Ectodermal cell (in vitro differentiated cells): ENCODE measurements around the gene NEDD9.

Experiments
- H3K27ac ChIP-seq: 2 replicates; pipeline ENCODE4 v1.7.0; 2013; ENCODE audit warnings: mild to moderate bottlenecking, low read depth, low read length; ENCODE audit not compliant: insufficient read depth, poor library complexity, severe bottlenecking
- H3K27me3 ChIP-seq: 2 replicates; pipeline ENCODE4 v1.7.0; 2013; ENCODE audit warnings: mild to moderate bottlenecking, low read length; ENCODE audit not compliant: insufficient read depth, control insufficient read depth, poor library complexity, severe bottlenecking
- H3K36me3 ChIP-seq: one replicate; pipeline ENCODE4 v1.7.0; 2013; ENCODE audit warnings: low read length; ENCODE audit not compliant: control insufficient read depth, insufficient read depth
- H3K4me1 ChIP-seq: one replicate; pipeline ENCODE4 v1.7.0; 2013; ENCODE audit warnings: low read length; ENCODE audit not compliant: control insufficient read depth, insufficient read depth
- H3K4me3 ChIP-seq: 2 replicates; pipeline ENCODE4 v1.7.0; 2013; ENCODE audit warnings: low read depth, low read length, control low read depth; ENCODE audit not compliant: insufficient read depth
- H3K9me3 ChIP-seq: 2 replicates; pipeline ENCODE4 v1.7.0; 2013; ENCODE audit warnings: mild to moderate bottlenecking, low read length, moderate library complexity; ENCODE audit not compliant: control insufficient read depth
- WGBS, 2 experiments: methylation state at CpG; one replicate each; pipeline ENCODE4 v1.1.7; 2013; ENCODE audit warnings: missing lambda C conversion rate in 2 of 2; 5-methylcytosine and 5-hydroxymethylcytosine counted together

NEDD9 gene

DNA sequence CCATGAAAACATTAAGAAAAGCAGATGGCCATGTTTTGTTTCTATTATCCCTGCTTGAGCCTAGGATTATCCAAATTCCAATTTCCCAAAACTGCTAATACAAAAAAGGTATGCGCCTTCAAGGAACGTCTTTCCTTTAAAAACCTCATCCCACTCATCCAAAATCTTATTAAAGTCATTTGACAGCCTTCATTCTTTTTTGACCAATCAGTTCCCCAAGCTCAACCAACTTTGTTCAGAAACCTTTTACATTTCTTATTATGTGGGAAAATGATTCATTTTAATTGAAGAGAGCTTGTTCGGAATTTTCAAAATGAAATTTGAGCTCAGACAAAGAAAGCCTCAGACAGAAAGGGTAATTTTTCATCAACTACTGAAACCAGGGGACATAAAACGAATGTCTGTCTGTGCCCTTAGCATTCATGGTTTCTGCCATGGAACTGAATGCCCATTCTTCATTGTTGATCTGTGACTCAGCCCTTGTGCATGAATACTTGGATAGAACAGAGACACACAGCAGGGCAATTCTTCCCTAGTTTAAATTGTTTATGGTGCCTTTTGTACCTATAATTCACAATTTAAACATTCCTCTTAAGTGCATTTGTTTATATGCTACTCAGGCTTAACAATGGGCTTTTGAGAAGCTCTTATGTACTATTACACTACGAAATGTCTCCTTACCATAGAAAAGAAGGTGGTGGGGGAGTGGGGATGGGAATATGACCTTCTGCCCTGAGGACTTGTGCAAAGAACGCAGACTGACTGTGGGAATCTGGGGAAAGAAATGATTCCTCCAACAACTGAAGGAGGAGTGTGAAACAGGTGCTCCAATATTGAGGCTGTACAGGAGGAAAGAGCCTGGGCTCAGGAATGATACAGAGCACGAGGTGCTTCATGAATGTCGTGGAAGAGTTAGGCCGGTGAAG is 71.2 kb downstream of the NEDD9 start:
- Histone ChIP-seq H3K9me3 (no peaks in the 10 kb centered on the region), H3K27ac (no peak overlapping the region), H3K4me1 (no peaks in the 10 kb centered on the region), H3K36me3 (no peaks in the 10 kb centered on the region), H3K4me3 (no peak overlapping the region), H3K27me3 (no peaks in the 10 kb centered on the region)
- 81 to 85% methylated on average over 8 to 9 of the region's 9 CpGs for WGBS, 2 experiments

DNA sequence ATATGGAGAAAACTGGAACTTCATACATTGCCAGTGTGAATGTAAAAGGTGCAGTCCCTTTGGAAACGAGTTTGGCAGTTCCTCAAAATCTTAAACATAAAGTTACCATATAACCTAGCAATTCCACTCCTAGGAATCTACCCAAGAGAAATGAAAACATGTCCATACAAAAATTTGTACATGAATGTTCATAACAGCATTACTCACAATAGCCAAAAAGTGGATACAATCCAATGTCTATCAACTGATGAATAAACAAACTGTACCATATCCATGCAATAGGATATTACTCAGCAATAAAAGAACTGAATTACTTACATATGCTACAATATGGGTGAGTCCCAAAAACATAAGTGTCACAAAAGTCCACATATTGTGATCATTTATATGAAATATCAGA is 72.3 kb downstream of the NEDD9 start:
- no peaks in the 10 kb centered on the region for H3K9me3 ChIP-seq
- no peak overlapping the region for H3K4me3 ChIP-seq
- no peaks in the 10 kb centered on the region for H3K36me3 ChIP-seq
- no peaks in the 10 kb centered on the region for H3K27me3 ChIP-seq
- no peaks in the 10 kb centered on the region for H3K4me1 ChIP-seq
- WGBS, 2 experiments = 86 to 89% methylated on average over 1 of the region's 1 CpG
- H3K27ac ChIP-seq = no peak overlapping the region

DNA sequence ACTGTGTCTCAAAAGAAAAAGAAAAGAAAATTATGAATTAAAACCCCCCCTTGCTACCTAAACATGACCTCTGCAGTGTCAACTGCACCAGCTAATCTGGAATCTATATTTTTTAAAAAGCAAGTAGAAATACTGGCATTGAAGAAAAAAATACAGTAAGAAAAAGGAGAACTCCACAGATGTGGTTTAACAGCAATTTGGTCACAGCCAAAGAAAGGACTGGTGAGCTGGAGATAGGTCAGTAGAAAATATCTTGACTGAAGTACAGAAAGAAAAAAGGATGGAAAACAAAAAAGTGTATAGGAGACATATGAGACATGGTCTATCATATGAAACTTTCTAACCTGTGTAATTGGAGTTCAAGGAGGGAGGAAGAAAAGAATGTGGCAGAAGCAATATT is 76.9 kb downstream of the NEDD9 start:
- no peak overlapping the region for H3K27ac ChIP-seq
- H3K4me3 ChIP-seq = no peak overlapping the region
- no peaks in the 10 kb centered on the region for H3K27me3 ChIP-seq
- no peaks in the 10 kb centered on the region for H3K36me3 ChIP-seq
- no peaks in the 10 kb centered on the region for H3K4me1 ChIP-seq
- H3K9me3 ChIP-seq = no peaks in the 10 kb centered on the region

DNA sequence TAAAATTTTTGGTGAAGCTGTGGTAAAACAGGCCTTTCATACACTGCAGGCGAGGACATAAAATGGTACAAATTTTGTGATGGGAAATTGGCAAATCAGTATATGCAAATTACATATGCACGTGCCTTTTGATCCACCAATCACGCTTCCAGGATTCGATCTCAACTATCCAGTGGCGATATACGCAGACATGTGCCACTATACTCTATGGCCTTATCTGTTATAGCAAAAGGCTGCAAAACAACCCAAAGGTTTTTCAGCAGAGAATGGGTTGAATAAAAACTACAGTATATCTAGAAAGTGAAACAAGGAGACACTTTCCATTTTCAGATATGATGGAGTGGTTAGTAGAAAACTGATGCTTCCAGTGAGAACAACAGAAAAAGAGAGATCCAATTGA is 79.0 kb downstream of the NEDD9 start:
- 96% methylated on average over 6 of the region's 6 CpGs for WGBS, 2 experiments
- H3K4me3 ChIP-seq = no peak overlapping the region
- H3K4me1 ChIP-seq = no peaks in the 10 kb centered on the region
- H3K36me3 ChIP-seq = no peaks in the 10 kb centered on the region
- no peak overlapping the region for H3K27ac ChIP-seq
- H3K9me3 ChIP-seq = no peaks in the 10 kb centered on the region
- H3K27me3 ChIP-seq = no peaks in the 10 kb centered on the region

DNA sequence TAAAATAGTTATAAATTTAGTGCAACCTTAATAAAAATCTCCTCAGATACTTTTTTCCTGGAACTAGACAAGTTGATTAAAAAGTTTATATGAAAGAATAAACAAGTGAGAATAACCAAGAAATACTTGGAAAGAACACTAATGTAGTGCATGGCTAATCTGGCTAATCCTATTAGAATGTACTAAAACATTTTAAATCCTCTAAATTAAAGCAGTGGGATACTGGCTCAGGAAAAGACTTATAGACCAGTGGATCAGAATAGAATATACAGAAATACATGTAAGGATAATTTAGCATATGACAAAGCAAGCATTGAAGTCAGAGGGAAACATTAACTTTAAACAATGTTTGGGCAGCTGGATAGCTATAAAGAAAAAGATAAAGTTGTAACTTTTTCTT is 79.9 kb downstream of the NEDD9 start:
- no peak overlapping the region for H3K4me3 ChIP-seq
- H3K36me3 ChIP-seq = no peaks in the 10 kb centered on the region
- no peak overlapping the region for H3K27ac ChIP-seq
- H3K9me3 ChIP-seq = no peaks in the 10 kb centered on the region
- H3K4me1 ChIP-seq = no peaks in the 10 kb centered on the region
- no peaks in the 10 kb centered on the region for H3K27me3 ChIP-seq

DNA sequence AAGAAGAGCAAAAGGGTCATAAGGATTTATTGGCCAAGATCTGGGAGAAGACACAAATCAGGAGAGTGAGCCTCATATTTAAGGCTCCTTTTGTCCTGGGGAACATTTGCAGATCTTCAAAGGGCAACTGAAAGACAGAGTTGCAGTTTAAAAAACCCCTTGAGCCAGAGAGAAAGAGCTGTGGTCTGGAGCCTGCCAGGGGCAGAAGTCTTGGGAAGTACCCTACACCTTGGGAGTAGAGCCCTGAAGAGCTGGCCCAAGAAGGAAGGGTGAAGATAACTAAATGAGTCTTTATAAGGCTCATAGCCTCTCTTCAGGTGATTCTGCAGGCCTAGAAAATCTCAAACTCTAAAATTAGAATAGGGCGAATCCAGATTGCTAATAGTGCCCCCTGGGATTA is 81.0 kb downstream of the NEDD9 start:
- 85 to 98% methylated on average over 1 of the region's 1 CpG for WGBS, 2 experiments
- H3K36me3 ChIP-seq = no peaks in the 10 kb centered on the region
- H3K4me1 ChIP-seq = no peaks in the 10 kb centered on the region
- H3K9me3 ChIP-seq = no peaks in the 10 kb centered on the region
- no peak overlapping the region for H3K4me3 ChIP-seq
- no peaks in the 10 kb centered on the region for H3K27me3 ChIP-seq
- H3K27ac ChIP-seq = no peak overlapping the region

GRCh38 chr6:11149551-11149950 is 82.9 kb downstream of the NEDD9 start:
- Histone ChIP-seq H3K27ac (no peak overlapping the region), H3K4me1 (no peaks in the 10 kb centered on the region), H3K4me3 (no peak overlapping the region), H3K9me3 (no peaks in the 10 kb centered on the region), H3K36me3 (no peaks in the 10 kb centered on the region), H3K27me3 (no peaks in the 10 kb centered on the region)
- WGBS, 2 experiments = 96 to 97% methylated on average over 3 of the region's 3 CpGs

DNA sequence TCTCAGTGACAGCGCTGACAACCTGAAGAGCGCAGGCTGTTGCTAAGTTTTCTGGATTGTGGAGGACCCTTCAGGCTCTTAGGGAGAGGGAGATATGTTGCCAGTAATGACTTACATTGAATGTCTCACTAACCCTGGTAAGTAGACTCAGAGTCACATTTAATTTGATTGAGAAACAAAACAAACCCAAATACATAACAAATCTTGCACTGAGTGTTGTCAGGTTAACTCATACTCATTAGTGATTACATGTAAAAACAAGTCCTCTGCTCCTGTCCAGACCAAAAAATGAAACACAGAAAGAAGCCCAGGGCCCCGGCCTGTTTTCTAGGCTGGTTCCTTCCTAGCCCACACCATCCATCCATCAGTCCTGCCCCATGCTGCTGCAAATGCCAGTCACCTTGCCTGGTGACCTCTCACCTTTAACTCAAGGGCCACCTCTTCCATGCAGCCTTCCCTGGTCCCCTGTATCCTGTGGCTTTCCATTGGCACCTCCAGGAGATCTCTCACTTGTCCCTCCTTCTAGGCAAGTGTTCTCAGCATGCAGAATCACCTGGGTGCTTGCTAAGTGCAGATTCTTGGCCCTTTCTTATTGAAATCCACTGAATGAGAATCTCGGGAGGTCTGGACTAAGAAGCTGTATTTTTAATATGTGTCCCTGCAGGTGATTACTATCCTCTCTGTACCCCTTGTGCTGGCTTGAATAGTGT is 86.2 kb downstream of the NEDD9 start:
- Histone ChIP-seq H3K9me3 (no peaks in the 10 kb centered on the region), H3K27ac (no peak overlapping the region), H3K36me3 (no peaks in the 10 kb centered on the region), H3K4me3 (no peak overlapping the region), H3K27me3 (no peaks in the 10 kb centered on the region), H3K4me1 (no peaks in the 10 kb centered on the region)
- WGBS, 2 experiments = 87 to 90% methylated on average over 4 of the region's 4 CpGs

- Histone ChIP-seq H3K4me1 (no peaks in the 10 kb centered on the region), H3K36me3 (no peaks in the 10 kb centered on the region), H3K4me3 (no peak overlapping the region), H3K27ac (no peak overlapping the region), H3K9me3 (no peaks in the 10 kb centered on the region), H3K27me3 (no peaks in the 10 kb centered on the region)
- WGBS, 2 experiments = 32 to 34% methylated on average over 6 of the region's 6 CpGs
Measured at GRCh38 chr6:11144393-11144851, 88.0 kb downstream of the NEDD9 start.
